Measurements from ENCODE around the gene RFX4. TPM values are rescaled to one million over a fixed set of nuclear protein-coding genes. Genes with fewer than 3 reads are reported as not detected.

The RFX4 gene
- total and polyA plus RNA-seq, 12 donors: 0.01 to 0.11 (median 0.11) TPM; not detected in 9

GRCh38 chr12:106783515-106783914 is 200.7 kb downstream of the RFX4 start:
- no peaks in the 10 kb centered on the region for H3K9me3 ChIP-seq
- H3K36me3 ChIP-seq: peaks cover 0 to 46% (median 0%) of the 10 kb centered on the region in 9 donors
- H3K4me1 ChIP-seq: peaks cover 0 to 37% (median 9%) of the 10 kb centered on the region in 9 donors
- no peak overlapping the region for H3K4me3 ChIP-seq
- no peaks in the 10 kb centered on the region for H3K27me3 ChIP-seq
- intact Hi-C loops (cut with DNase I): no loop called here
- DNase-seq: no peak
- no peak overlapping the region for H3K27ac ChIP-seq
- no peak for ATAC-seq
- 88 to 92% methylated on average over 5 of the region's 5 CpGs for WGBS, 2 donors
- TF ChIP-seq CTCF (IDR thresholded peaks at IDR 0.05): no peak

GRCh38 chr12:106790020-106790419 is 207.2 kb downstream of the RFX4 start:
- H3K9me3 ChIP-seq: no peaks in the 10 kb centered on the region
- intact Hi-C loops (cut with DNase I): no loop called here
- WGBS, 2 donors: 94 to 96% methylated on average over 2 of the region's 2 CpGs
- peak in 1 of 9 donors; percentile 12 for TF ChIP-seq CTCF (IDR thresholded peaks at IDR 0.05)
- ATAC-seq (no peak), DNase-seq (no peak)
- H3K4me3 ChIP-seq: no peak overlapping the region
- H3K27me3 ChIP-seq: no peaks in the 10 kb centered on the region
- no peak overlapping the region for H3K27ac ChIP-seq
- H3K36me3 ChIP-seq: peaks cover 0 to 57% (median 0%) of the 10 kb centered on the region in 9 donors
- peaks cover 0 to 4% (median 0%) of the 10 kb centered on the region in 9 donors for H3K4me1 ChIP-seq

- no peaks in the 10 kb centered on the region for H3K4me1 ChIP-seq
- no peaks in the 10 kb centered on the region for H3K27me3 ChIP-seq
- TF ChIP-seq CTCF (IDR thresholded peaks at IDR 0.05): no peak
- no peak overlapping the region for H3K4me3 ChIP-seq
- intact Hi-C loops (cut with DNase I): no loop called here
- no peaks in the 10 kb centered on the region for H3K9me3 ChIP-seq
- no peak for ATAC-seq
- H3K36me3 ChIP-seq: peaks cover 0 to 52% (median 0%) of the 10 kb centered on the region in 9 donors
- H3K27ac ChIP-seq: no peak overlapping the region
- DNase-seq: no peak
These were observed 208.7 kb downstream of the RFX4 start for GRCh38 chr12:106791531-106791930.

GRCh38 chr12:106794369-106794768 is 211.6 kb downstream of the RFX4 start:
- H3K36me3 ChIP-seq: peaks cover 0 to 45% (median 0%) of the 10 kb centered on the region in 9 donors
- H3K4me1 ChIP-seq: peaks cover 0 to 5% (median 0%) of the 10 kb centered on the region in 9 donors
- no peak for ATAC-seq
- intact Hi-C loops (cut with DNase I): no loop called here
- H3K27ac ChIP-seq: no peak overlapping the region
- no peaks in the 10 kb centered on the region for H3K9me3 ChIP-seq
- TF ChIP-seq CTCF (IDR thresholded peaks at IDR 0.05): no peak
- H3K27me3 ChIP-seq: no peaks in the 10 kb centered on the region
- WGBS, 2 donors: 84 to 86% methylated on average over 1 of the region's 1 CpG
- no peak for DNase-seq
- H3K4me3 ChIP-seq: no peak overlapping the region
